ENCODE data around the gene ICAM5. TPM values are rescaled to one million over a fixed set of nuclear protein-coding genes. Genes with fewer than 3 reads are reported as not detected.
A peak's percentile ranks its signal among the peaks of the same experiment; 100 is the strongest.

The ICAM5 gene
- total and polyA plus RNA-seq, 9 of the 15 experiments (the other 6 are each of a cell fraction or from before 2014, with no cell fraction given) = 0.10 to 114 (median 13.7) TPM

GRCh38 chr19:10289167-10289835 lies 451 bp upstream of the ICAM5 start (continued):
- TF ChIP-seq ZNF639 (CRISPR knock-in tag; conservative IDR thresholded peaks at IDR 0.05 in 1 of 2, IDR thresholded peaks at IDR 0.05 in 1 of 2) = peak in 1 of 2 experiments; percentile 6; a peak in 1 of 4 replicates
- no peak for TF ChIP-seq CBFA2T2 (conservative IDR thresholded peaks at IDR 0.05)
- TF ChIP-seq RERE (CRISPR knock-in tag; IDR thresholded peaks at IDR 0.05; ENCODE audit: borderline replicate concordance) = 0 out of 2 replicates have a peak, but pooled peaks have one; percentile 48
- no peak for TF ChIP-seq LARP7 (IDR thresholded peaks at IDR 0.05)
- TF ChIP-seq ARHGAP35 (IDR thresholded peaks at IDR 0.05; ENCODE audit: partially characterized antibody) = no peak
- no peak for TF ChIP-seq ADNP (tag; IDR thresholded peaks at IDR 0.05)
- TF ChIP-seq C11orf30 (IDR thresholded peaks at IDR 0.05; ENCODE audit: low read depth) = peak; percentile 50
- TF ChIP-seq USF2 (CRISPR knock-in tag; IDR thresholded peaks at IDR 0.05) = peak; percentile 79
- TF ChIP-seq FOXJ3 (CRISPR knock-in tag; IDR thresholded peaks at IDR 0.05) = no peak
- TF ChIP-seq EP400 (IDR thresholded peaks at IDR 0.05) = peak; percentile 90
- TF ChIP-seq MTA1 (IDR thresholded peaks at IDR 0.05; ENCODE audit: borderline replicate concordance) = peak; percentile 68; the same call in 1 of the 2 replicates
- TF ChIP-seq EGR1 (conservative IDR thresholded peaks at IDR 0.05) = peak; percentile 2; the same call in 1 of the 2 replicates
- TF ChIP-seq ZNF717 (CRISPR knock-in tag; IDR thresholded peaks at IDR 0.05) = no peak
- TF ChIP-seq ZBTB12 (CRISPR knock-in tag; IDR thresholded peaks at IDR 0.05) = 0 out of 2 replicates have a peak, but pooled peaks have one; percentile 35
- no peak for TF ChIP-seq THAP12 (CRISPR knock-in tag; IDR thresholded peaks at IDR 0.05)
- no peak for TF ChIP-seq KHSRP (IDR thresholded peaks at IDR 0.05)
- no peak; the same call in 1 of the 2 replicates for TF ChIP-seq KLF10 (CRISPR knock-in tag; IDR thresholded peaks at IDR 0.05)
- no peak for TF ChIP-seq CBX5 (IDR thresholded peaks at IDR 0.05; ENCODE audit: borderline replicate concordance, low read depth)

Measured in K562 (cell line).